HG03064 (cell line): Measurements from ENCODE around the gene SPDEF.

Source experiments
- ATAC-seq: cut with Tn5 transposase; IDR thresholded peaks from one replicate; pipeline ENCODE4 v1.9.1; 2021; ENCODE audit warnings: low read depth; ENCODE audit not compliant: unreplicated experiment

SPDEF gene

DNA sequence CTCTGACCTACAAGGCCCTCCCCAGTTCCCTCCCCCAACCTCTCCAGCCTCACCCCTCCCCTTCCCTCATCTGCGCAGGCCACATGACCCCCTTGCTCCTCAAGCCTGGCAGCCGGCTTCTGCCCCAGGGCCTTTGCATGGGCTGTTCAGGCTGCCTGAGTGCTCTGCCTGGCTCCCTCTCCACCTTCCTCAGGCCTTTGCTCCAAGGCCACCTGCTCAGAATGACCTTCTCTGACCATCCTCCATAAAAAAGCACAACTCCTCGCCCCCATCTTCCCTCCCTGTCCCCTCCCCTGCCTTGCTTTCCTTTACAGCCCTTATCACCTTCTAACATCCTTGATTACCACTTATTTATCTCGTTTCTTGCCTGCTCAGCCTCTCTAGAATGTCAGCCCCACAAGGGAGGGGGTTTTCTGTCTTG lies 38.7 kb downstream of the SPDEF start:
- no peak for ATAC-seq

DNA sequence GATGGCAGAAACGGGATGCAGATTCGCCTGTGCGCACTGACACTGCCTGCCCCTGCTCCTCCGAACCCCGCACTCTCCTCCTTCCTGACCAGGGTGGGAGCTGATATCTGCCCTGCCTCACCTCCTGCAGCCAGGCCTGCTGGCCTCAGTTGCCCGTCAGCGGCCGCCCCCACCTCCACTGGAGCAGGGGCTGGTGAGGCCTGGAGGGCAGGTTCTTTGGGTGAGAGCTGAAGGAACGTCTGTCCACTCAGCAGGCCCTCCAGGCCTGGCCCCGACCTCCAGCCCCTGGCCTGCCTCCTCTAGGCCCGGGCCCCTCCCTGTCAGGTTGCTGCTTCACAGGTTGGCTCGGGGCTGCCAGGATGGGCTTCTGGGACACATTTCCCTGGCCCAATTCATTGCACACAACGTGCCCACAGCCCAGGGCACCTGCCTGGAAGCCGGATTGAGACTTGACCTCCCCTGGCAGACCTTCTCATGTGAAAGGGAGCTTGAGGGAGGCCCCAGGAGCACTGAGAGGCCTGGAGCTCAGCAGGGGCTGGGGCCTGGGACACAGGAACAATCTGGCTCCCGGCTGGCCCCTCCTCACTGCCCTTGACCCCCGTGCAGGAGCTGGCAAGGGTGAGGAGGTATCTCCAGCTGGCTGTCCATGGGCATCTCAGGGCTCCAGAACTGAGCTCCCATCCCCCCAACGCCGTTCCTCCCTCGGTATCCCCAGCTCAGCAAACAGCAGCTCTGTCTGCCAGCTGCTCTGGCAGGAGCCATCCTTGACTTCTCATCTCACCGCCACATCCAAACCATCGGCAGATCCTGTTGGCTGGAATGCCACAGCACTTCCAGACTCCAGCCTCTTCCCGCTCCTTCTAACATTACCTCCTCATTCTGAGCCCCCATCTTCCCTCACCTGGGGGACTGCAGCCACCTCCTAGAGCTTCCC lies 39.5 kb downstream of the SPDEF start:
- ATAC-seq = no peak

DNA sequence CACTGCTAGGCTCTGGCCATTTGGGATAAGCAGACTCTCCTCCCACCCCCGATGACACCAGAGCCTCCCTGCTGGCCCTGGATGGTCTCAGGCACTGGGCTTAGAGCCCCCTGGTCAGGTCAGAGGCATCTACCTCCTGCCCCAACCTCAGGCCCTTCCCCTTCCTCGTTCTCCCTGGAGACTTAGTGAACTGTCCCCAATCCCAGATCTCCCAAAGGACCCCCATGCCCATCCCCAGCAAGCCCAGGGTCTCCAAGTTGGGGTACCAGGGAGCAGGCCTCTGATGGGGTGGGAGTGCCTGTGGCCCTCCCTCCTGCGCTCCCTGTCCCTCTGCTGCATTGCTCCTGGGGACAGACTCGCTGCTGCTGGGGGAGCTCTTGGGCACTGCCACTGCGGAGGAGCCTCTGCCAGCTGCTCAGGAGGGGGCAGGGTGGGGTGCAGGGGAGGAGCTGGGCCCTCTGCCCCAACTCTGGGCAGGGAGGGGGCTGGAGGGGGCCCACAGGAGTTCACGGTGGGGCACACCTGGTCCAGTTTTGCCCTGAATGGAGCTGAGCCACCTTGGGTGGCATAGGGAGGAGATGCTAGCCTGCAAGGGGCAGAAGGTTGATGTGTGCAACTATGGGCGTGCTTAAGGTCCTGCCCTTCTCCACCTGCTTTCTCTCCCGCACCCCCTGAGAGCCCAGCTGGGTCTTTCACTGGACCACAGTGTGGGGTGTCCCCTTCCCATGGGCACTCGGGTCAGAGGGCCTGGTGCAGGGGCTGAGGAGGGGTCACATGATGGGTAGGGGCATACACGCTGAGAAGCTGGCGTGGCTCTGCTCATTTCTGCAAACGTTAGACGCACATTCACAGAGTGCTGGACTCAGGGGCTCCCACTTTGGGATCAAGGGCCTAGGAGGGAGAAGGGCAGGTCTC lies 40.4 kb downstream of the SPDEF start:
- no peak for ATAC-seq

DNA sequence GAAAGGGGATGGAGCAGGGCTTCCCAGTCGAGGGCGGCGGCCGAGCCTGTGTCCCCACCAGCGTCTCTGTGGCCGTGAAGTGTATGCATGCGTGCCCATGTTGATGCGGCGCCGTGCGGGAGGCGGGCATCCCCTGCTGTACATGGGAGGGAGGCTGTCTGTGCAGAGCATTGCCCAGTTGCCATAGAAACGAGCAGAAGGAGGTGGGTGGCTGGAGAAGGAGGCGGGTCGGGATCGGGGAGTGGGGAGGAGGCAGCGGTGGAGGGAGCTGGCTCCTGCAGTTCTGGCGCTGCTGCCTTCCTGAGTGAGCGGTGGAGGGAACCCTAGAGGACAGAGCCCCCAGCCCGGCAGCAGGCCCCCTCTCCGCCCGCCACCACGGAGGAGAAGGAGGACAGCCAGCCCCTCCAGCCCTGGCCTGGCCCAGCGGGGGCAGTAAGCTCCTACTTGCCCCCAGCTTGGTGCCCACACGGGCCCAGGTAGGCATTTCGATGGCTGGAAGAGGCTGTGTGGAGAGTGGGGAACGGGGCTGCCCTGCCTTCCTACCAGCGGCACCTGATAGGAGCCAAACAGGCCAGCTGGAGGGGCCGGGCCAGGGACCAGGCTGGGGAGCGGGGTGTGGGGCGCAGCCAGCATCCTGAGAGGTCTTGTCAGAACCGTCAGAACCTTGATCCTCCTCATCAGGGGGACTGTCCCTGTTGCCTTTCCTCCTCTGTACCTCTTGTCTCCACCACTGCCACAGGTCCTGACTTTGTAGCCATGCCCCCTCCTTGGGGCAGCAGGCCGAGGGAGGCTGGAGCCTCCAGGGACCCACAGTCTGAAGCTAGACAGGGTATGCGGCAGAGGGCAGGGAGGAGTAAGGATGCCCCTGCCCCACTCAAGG lies 41.3 kb downstream of the SPDEF start:
- ATAC-seq = no peak

DNA sequence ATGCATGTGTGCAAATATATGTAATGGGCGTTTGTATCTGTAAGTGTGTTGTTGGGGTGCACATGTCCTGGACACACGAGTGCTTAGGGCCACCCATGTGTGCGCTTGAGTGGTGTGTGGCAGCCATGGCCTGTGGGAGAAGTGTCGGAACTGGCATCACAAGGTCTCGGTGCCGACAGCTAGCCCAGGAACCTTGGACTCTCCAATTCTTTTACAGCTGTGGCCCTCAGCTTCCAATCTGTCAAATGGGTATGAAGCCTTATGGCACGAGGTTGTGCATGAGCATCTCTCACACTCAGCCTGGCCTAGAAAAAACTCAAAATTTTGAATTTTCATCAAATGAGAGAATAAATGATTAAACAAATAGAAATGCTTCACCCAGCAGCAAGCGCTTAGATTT lies 42.0 kb downstream of the SPDEF start:
- no peak for ATAC-seq

DNA sequence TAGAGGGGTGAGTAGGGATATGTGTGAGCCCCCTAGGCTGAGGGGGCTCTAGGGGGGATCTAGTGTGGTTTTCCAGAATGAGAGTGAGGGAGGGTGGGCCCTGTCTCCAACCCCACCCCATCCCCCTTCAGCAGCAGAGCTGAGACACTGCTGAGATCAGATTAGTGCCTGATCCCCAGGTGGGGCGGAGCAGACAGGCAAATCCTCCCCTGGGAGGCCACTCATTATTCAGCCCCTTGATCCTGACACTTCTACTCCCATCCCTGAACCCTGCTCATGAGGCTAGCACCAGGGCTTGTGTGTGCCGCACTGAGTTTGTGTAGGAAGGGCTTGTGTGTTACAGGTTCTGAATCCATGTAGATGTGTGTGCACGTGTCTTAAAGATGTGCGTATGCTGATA lies 42.5 kb downstream of the SPDEF start:
- no peak for ATAC-seq

DNA sequence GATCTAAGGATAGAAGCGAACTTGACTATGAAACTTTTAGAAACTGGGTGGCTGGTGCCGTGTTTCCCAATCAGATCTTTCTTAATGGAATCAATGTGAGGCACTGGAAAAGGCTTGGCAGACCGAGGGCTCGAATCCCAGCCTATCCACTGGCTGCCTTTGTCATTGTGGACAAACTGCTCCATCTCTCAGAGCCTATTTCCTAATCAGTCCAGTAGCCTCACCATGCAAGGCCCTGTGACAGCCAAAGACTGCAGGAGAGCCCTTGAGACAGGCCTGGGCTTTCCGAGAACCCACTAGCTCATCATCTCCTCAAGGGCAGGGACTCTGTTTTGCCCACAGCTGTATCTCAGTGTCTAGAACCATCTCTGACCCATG lies 43.4 kb downstream of the SPDEF start:
- ATAC-seq = no peak

DNA sequence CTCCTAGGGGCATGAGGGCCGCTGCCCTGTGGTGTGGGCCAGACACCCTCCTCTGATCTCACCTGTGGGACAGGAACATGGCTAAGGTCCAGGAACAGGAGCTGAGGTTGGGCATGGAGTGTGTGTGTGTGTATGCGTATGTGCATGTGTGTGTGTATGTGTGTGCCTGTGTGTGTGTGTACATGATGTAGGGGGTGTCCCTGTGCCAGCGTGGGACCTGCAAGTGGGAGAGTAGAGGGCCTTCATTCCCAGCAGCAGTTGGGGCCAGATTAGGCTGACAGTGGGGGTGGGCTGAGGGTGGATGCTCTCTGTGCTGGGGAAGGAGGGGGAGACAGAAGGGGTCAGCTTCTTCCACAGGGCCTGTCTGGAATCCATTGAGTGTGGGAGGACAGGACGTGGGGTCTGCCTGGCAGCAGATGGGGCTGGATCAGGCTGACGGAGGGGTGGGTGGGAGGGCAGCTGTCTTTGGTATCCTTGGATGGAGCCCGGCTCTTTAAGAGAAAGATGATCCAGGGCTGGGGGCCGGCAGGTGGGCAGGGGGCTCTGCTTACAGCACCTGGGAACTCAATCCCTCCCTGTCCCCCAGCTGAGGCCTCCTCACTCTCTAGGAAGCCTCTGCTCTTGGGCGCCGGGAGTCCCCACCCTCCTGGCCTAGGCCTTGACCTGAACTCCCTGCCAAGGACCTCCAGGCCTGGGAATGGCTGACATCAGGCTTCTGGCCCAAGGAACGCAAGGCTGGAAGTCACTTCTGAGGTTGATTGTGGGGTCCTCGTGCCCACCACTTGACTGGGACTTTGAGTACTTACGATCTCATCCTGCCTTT lies 44.0 kb downstream of the SPDEF start:
- ATAC-seq = no peak

DNA sequence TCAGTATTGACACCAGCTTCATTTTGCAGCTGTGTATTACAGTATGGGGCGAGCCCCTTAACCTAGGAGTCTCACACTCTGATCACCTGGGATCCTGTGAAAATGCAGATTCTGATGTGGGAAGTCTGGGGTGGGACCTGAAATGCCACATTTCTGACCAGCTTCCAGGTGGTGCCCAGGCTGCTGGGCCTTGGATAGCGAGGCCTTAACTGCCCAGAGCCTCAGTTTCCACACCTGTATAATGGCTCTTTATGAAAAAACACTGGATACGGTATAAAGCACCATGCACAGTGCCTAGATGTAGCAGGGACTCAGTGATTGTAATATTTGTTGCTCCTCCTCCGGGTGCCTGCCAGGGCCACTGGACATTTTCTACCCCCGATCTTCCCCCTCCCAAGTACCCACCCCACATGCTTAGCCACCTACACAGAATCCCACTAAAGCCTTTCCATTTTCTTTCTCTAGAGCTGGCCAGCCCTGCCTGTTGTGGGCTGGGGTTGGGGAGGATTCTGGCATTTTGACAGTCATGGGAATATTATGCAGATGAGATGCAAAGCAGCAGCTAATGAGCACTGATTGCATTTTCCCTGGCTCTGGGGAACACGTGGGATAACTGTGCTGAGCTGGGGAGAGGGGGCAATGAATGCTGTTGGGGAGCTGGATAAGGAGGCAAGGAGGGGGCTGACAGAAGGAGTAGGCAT lies 44.8 kb downstream of the SPDEF start:
- ATAC-seq = no peak

DNA sequence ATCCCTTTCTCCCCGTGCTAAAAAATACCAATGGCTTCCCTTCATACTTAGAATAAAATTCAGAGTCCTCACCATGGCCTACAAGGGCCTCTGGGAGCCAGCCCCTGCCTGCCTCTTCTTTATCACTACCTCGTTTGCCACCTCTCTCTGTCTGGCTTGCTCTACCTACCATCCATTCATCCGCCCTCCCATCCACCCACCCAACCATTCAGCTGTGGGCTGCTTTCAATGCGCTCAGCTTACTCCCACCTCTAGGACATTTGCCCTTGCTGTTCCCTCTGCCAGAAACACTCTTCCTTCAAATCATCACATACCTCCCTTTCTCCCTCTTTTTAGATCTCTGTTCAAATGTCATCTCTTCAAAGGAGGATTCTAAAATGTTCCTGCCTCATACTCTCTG lies 45.8 kb downstream of the SPDEF start:
- ATAC-seq = no peak

DNA sequence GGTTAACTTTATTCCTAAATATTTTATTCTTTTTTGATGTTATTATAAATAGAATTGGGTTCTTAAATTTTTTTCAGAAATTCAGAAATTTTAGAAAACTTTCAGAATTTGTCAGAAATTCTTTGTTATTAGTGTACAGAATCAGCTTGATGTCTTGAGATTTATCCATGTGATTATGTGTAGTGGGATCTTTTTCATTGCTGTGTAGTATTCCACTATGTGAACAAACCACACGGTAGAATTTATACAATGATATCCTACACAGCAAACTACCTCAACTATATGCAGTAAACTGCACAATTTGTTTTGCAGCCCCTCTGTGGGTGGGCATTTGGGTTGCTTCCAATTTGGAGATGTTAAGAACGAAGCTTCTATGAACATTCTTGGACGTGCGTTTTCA lies 46.3 kb downstream of the SPDEF start:
- ATAC-seq = no peak

DNA sequence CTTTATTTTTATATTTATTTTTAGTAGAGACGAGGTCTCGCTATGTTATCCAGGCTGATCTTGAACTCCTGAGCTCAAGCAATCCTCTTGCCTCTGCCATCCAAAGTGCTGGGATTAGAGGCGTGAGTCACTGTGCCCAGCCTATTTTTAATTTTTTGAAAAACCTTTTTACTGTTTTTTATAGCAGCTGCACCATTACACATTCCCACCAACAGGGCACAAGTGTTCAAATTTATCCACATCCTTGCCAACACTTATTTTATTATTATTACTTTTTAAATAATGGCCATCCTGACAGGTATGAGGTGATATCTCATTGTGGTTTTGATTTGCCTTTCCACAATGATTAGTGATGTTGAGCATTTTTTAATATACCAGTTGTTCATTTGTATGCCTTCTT lies 47.7 kb downstream of the SPDEF start:
- ATAC-seq = no peak

DNA sequence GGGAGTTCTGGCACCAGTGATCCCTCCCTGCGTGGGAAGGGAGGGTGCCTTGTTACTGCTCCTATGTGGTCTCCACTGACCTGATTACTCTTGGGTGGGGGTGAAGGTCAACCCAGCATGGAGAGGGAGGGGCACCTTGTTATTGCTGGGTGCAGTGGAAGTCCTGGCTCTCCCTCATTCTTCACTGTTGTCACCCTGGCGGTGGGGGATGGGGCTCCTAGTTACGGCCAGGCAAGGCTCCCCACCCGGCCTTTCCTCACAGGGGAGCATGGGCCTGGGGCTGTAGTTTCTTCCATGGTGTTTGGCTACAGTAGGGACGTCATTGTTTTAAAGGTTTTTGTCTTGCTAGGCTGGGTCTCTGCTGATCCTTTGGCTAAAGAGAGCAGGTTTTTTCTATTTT lies 49.4 kb downstream of the SPDEF start:
- ATAC-seq = no peak

DNA sequence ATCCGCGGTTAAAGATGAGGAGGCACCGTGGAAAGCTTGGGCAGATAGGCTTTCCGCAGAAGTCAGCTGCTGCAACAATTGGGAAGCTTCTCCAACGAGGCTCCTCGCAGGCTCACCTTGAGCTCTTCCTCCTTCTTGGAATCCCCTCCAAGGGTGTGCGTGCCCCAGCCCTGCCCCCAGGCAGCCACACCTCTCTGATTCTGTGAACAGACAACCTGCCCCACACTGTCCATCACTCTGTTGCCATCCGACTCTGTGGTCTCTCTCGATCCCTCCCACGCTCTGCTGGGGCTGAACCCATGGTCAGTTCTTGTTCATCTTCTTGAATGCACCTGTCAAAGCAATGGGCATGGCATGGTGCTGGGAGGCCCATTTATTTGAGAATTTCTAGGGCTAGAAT lies 58.7 kb downstream of the SPDEF start:
- ATAC-seq = no peak

DNA sequence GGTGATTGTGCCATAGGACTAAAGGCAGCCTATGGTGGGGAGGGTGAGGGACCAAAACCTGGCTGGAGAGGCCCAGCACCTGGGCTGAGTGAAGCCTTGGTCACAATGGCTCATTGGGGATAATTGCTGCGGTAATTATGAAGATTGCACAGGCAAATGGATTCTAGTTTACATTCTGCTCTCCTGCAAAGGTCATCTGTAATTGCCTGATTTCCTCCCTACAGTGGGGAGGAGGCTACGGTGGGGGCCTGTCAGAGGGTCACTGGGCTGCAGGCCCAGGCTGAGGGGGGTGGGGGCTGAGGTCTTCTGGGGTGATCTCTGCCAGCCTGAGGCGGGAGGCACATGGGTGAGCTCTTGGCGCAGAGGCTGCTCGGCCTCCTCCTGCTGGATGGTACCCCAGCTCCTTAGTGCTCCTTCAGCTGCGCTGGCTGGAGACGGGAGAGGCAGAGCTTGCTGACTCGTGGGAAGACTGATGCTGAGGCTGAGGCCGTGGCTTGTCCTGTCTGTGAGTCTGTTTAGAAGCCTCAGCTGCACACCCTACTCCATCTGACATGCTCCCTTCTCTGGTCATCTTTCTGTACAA lies 59.9 kb downstream of the SPDEF start:
- ATAC-seq = no peak

DNA sequence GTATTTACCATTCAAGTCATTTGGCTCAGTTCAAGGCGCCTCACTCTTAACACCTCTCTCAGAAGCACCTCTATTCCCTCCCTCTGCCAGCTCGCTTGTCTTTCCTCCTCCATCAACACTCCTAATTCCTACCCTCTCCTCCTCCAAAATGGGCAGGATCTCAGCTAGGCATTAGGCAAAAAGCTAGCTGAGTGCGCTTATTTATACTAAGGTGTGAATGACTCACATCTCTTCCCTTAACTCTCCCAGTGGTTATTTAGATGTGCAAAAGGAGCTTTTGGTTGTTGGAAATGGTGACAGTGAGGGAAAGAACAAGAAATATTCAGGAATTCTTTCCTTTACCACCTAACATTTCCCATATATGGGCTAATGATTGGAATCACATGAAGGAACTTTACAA lies 61.2 kb downstream of the SPDEF start:
- no peak for ATAC-seq

DNA sequence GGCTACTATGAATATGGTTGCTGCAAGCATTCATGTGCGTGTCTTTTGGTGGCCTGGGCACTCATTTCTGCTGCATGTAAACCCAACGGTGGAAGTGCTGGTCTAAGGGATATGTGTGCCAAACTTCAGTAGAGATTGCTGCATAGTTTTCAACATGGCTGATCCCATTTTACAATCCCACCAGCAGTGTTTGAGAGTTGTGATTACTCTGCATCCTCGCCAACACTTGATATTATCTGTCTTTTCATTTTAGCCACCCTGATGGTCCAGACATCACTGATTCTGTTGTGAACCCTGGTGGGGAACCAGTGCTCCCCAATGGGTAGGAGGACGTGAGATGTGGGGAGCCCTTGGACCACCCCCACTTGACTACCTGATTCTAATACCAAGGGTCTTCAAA lies 62.8 kb downstream of the SPDEF start:
- no peak for ATAC-seq

DNA sequence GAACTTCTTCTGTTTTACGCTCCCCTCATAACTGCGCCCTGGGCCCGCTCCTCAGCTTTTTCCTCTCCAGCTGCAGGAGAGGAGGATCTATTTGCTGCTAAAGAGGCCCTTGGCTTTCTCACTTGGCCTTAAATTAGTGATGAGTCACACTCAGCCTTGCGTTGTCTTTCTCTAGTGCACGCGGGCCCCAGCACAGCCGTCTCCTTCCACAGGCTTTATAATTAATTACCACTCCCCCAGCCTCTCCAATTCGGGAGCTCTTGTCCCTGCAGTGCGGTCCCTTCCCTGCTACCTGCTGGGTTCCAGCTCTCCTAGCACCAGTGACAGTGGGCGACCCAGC lies 65.1 kb downstream of the SPDEF start:
- no peak for ATAC-seq
